Non-pigmented ciliary epithelial cell (primary cell): ENCODE measurements around the gene BTG3.

Experiments used
- DNase-seq: peaks from one replicate; pipeline ENCODE4 v3.0.0-alpha.2; 2010; ENCODE audit warnings: low read depth

BTG3 gene

GRCh38 chr21:17585875-17586450 is 26.7 kb downstream of the BTG3 start:
- DNase-seq: peak; percentile 24

GRCh38 chr21:17583898-17584297 is 28.8 kb downstream of the BTG3 start:
- DNase-seq: no peak

GRCh38 chr21:17580319-17580718 is 32.4 kb downstream of the BTG3 start:
- DNase-seq: no peak

- no peak for DNase-seq
Observed at GRCh38 chr21:17578876-17579275, 33.8 kb downstream of the BTG3 start.

DNA sequence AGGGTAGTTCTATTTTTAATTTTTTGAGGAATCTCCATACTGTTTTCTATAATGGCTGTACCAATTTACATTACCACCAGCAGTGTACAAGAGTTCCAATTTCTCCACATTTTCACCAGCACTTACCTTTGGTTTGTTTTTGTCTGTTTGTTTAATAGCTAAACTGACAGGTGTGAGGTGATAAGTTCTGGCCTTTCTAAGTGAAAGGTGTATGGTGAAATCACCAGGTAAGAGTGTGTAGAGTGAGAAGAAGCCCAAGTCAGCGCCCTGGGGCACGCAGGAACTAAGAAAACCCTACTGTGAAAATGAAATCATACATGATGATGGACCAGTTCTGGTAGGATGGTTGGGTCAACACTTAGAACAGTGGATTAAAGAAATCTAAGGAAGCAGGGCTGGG is 34.5 kb downstream of the BTG3 start:
- no peak for DNase-seq

DNA sequence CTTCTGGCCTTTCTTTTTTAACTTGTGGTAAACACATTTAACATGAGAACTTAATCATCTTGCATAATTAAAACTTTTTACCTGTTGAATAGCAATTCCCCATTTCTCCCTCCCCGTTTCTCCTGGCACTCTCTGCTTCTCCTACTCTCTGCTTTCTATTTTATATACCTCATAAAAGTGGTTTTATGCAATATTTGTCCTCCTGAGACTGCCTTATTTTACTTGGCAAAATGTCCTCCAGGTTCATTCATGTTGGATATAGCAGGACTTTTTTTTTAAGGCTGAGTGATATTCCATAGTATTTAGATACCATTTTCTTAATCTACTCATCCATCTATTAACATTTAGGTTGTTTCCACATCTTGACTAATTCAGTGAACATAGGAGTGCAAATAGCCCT is 35.0 kb downstream of the BTG3 start:
- DNase-seq: no peak

- DNase-seq: no peak
Observed at GRCh38 chr21:17576080-17576835, 36.4 kb downstream of the BTG3 start.

GRCh38 chr21:17575076-17575475 is 37.6 kb downstream of the BTG3 start:
- no peak for DNase-seq

DNA sequence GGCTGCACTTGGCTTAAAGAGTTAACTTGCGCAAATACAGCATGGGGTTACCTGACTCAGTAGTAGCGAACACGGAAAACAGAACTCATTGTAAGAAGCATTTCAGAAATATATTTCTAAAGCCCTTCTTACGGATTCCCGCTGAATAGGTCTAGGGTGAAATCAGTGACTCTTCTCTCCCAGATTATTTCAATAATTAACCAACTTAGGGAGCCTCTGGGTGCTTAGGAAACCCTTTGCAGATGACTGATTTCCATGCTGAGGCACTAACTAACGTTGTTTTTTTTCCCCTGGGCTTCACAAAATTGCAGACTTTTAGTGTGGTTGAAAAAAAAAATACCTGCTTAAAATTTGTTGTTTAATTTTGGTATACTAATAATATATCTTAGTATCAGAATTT is 40.3 kb downstream of the BTG3 start:
- no peak for DNase-seq

GRCh38 chr21:17570786-17571185 is 41.9 kb downstream of the BTG3 start:
- DNase-seq: no peak

- no peak for DNase-seq
Observed at GRCh38 chr21:17560377-17561025, 52.2 kb downstream of the BTG3 start.

DNA sequence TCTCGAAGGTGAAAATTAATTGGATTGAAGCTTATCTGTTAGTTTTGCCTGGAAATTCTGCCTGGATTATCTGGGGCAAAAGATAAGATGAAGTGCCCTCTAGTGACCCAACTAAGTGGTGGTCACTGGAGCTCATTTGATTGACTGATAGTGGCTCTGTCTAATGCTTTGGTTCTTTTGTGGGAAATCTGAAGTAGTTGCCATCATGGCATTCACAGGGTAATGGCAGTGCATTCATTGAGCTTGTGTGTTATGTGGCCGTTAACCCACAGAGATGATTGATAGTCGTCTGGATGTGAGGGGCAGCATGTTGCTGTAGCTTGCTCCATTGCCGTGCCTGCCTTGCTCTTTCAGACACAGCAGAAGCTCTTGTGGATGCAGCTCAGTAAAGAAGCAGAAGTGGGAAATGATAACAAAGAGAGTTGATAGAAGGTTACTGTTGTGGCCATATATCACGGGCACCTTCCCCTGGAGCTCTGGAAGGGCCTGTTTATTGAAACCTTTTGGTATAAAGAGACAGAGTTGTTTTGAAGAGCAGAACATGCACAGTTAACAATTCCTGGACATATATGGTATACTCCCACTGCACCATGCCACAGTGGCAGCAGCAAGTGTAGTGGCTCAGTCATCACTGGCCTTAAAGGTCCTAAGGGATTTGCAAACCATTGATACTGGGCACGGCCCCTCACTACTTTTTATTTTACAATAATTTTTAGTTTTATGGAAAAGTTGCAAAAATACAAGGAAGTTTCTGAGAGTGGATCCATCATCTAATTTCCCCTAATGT is 57.8 kb downstream of the BTG3 start:
- DNase-seq: no peak

- DNase-seq: no peak
Observed at GRCh38 chr21:17554120-17554519, 58.6 kb downstream of the BTG3 start.

GRCh38 chr21:17552410-17552809 is 60.3 kb downstream of the BTG3 start:
- DNase-seq: no peak

GRCh38 chr21:17550671-17551308 is 61.9 kb downstream of the BTG3 start:
- no peak for DNase-seq

DNA sequence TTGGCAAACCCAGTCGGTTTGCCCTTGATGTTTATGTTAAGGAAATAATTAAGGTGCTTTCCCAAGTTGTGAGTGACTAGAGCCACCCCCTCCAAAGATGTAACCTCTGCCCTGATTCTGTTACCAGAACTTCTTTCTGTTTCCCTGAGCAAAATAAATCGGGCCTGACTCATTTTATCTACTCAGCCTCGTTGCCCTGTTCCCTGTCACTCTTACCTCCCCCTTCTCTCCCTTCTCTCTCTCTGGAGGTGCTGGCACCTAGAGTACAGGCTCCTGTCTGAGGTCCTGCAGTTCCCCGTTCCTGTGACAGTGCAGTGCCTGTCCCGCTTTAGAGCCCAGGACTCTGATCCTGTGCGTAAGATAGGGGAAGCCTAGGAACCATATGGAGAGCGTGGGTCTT is 64.4 kb downstream of the BTG3 start:
- DNase-seq: no peak

- no peak for DNase-seq
Observed at GRCh38 chr21:17545007-17545406, 67.7 kb downstream of the BTG3 start.
